NAMALWA (cell line): ENCODE data around the gene GLIPR1L2.
"Not testable (repeated sequence)": the region's sequence is repeated elsewhere in the genome, so short reads cannot be mapped to it uniquely, and the experiment has no call there.

Source experiments
- DNase-seq: peaks from one replicate; pipeline ENCODE4 v3.0.0-alpha.2; 2015; ENCODE audit warnings: low spot score

The GLIPR1L2 gene

GRCh38 chr12:75437564-75437963 is 46.7 kb downstream of the GLIPR1L2 start:
- DNase-seq = peak; percentile 28

- DNase-seq = no peak
These were observed 47.3 kb downstream of the GLIPR1L2 start for GRCh38 chr12:75438059-75438754.

GRCh38 chr12:75439048-75439447 is 48.2 kb downstream of the GLIPR1L2 start:
- no peak for DNase-seq

- no peak for DNase-seq
These were observed 49.0 kb downstream of the GLIPR1L2 start for GRCh38 chr12:75439930-75440329.

- DNase-seq = not testable (repeated sequence)
These were observed 51.0 kb downstream of the GLIPR1L2 start for GRCh38 chr12:75441687-75442449.

- DNase-seq = not testable (repeated sequence)
These were observed 51.6 kb downstream of the GLIPR1L2 start for GRCh38 chr12:75442454-75442853.

GRCh38 chr12:75443709-75444108 is 52.8 kb downstream of the GLIPR1L2 start:
- no peak for DNase-seq

GRCh38 chr12:75444429-75445136 is 53.7 kb downstream of the GLIPR1L2 start:
- DNase-seq = no peak

- not testable (repeated sequence) for DNase-seq
These were observed 54.2 kb downstream of the GLIPR1L2 start for GRCh38 chr12:75445137-75445507.

- DNase-seq = no peak
These were observed 56.0 kb downstream of the GLIPR1L2 start for GRCh38 chr12:75446857-75447256.

- no peak for DNase-seq
These were observed 57.0 kb downstream of the GLIPR1L2 start for GRCh38 chr12:75447691-75448393.

GRCh38 chr12:75452675-75453330 is 61.9 kb downstream of the GLIPR1L2 start:
- no peak for DNase-seq

GRCh38 chr12:75455839-75456238 is 65.0 kb downstream of the GLIPR1L2 start:
- DNase-seq = no peak

GRCh38 chr12:75457191-75457590 is 66.3 kb downstream of the GLIPR1L2 start:
- DNase-seq = no peak

GRCh38 chr12:75457866-75458265 is 67.0 kb downstream of the GLIPR1L2 start:
- not testable (repeated sequence) for DNase-seq

GRCh38 chr12:75459755-75460154 is 68.9 kb downstream of the GLIPR1L2 start:
- DNase-seq = no peak

GRCh38 chr12:75460204-75460603 is 69.3 kb downstream of the GLIPR1L2 start:
- no peak for DNase-seq

GRCh38 chr12:75471902-75472890 is 81.3 kb downstream of the GLIPR1L2 start:
- peak; percentile 67 for DNase-seq

- no peak for DNase-seq
These were observed 83.2 kb downstream of the GLIPR1L2 start for GRCh38 chr12:75474116-75474515.

GRCh38 chr12:75476071-75476470 is 85.2 kb downstream of the GLIPR1L2 start:
- no peak for DNase-seq
